ENCODE measurements around the gene USP47.
A peak's percentile ranks its signal among the peaks of the same experiment; 100 is the strongest.

Gene USP47

GRCh38 chr11:11966826-11967668, 125.3 kb downstream of the USP47 start:
- DNase-seq (ENCODE audit: low read depth): peak; percentile 25

- DNase-seq (ENCODE audit: low read depth): no peak
These were observed 126.1 kb downstream of the USP47 start for GRCh38 chr11:11967669-11968510.

- no peak for DNase-seq (ENCODE audit: low read depth)
These were observed 126.9 kb downstream of the USP47 start for GRCh38 chr11:11968511-11969280.

GRCh38 chr11:11969380-11970215, 127.8 kb downstream of the USP47 start:
- DNase-seq (ENCODE audit: low read depth): no peak

GRCh38 chr11:11970556-11970955, 128.8 kb downstream of the USP47 start:
- no peak for DNase-seq (ENCODE audit: low read depth)

GRCh38 chr11:11971906-11972547, 130.3 kb downstream of the USP47 start:
- DNase-seq (ENCODE audit: low read depth): no peak

GRCh38 chr11:11972730-11973341, 131.1 kb downstream of the USP47 start:
- no peak for DNase-seq (ENCODE audit: low read depth)

GRCh38 chr11:11973361-11973800, 131.6 kb downstream of the USP47 start:
- no peak for DNase-seq (ENCODE audit: low read depth)

GRCh38 chr11:11973866-11974265, 132.1 kb downstream of the USP47 start:
- DNase-seq (ENCODE audit: low read depth): no peak

- no peak for DNase-seq (ENCODE audit: low read depth)
These were observed 133.7 kb downstream of the USP47 start for GRCh38 chr11:11975201-11976092.

GRCh38 chr11:11976481-11977127, 134.8 kb downstream of the USP47 start:
- no peak for DNase-seq (ENCODE audit: low read depth)

GRCh38 chr11:11977206-11977938, 135.6 kb downstream of the USP47 start:
- DNase-seq (ENCODE audit: low read depth): no peak

- no peak for DNase-seq (ENCODE audit: low read depth)
These were observed 136.4 kb downstream of the USP47 start for GRCh38 chr11:11978098-11978637.

GRCh38 chr11:11978792-11979487, 137.2 kb downstream of the USP47 start:
- no peak for DNase-seq (ENCODE audit: low read depth)

GRCh38 chr11:11979488-11980117, 137.8 kb downstream of the USP47 start:
- DNase-seq (ENCODE audit: low read depth): no peak

GRCh38 chr11:11980200-11980599, 138.4 kb downstream of the USP47 start:
- no peak for DNase-seq (ENCODE audit: low read depth)

GRCh38 chr11:11980841-11981308, 139.1 kb downstream of the USP47 start:
- no peak for DNase-seq (ENCODE audit: low read depth)
